Measurements from ENCODE around the gene PRKAG1. TPM values are rescaled to one million over a fixed set of nuclear protein-coding genes. Genes with fewer than 3 reads are reported as not detected.

The PRKAG1 gene
- total and polyA plus RNA-seq, 8 donors = 18.2 to 33.4 (median 26.3) TPM

DNA sequence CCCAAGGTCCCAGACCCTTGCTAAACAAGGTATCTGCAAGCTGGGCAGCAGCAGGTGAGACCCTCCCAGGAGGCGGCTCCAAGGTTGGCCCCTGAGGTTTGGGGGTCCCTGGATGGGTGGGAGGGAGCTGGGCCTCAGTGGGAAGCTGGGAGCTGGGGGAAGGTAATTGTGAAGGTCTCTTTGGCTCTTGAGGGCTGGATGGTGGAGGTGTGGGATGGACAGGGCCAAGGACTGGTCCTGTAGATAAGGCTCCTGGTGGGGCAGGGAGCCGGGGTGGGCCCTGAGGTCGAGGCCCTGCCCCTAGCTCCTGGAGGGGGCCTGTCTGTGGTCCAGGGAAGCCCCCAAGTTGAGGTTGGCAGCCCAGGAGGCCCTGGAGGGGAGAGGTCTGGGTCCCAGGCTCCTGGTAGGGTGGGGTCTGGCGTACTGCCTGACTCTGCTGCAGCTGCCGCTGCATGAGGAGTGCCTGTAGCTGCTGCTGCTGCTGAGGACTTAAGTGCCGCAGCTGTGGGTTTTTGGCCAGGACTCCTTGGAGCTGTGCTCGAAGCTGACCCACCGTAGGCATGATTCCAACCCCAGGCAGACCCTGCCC is 13.1 kb upstream of the PRKAG1 start:
- Histone ChIP-seq H3K27ac (no peak overlapping the region), H3K36me3 (peaks cover 0 to 46% (median 21%) of the 10 kb centered on the region in 3 donors), H3K27me3 (no peaks in the 10 kb centered on the region), H3K4me3 (no peak overlapping the region), H3K9me3 (no peaks in the 10 kb centered on the region), H3K4me1 (no peaks in the 10 kb centered on the region)
- no peak for FAIRE-seq
- WGBS, 2 donors = 87 to 92% methylated on average over 8 of the region's 8 CpGs
- intact Hi-C loops (cut with DNase I) = no loop called here
- no peak for ATAC-seq
- DNase-seq = no peak
- TF ChIP-seq CTCF (IDR thresholded peaks at IDR 0.05) = no peak

GRCh38 chr12:49030714-49031572 is 12.4 kb upstream of the PRKAG1 start:
- Histone ChIP-seq H3K27me3 (no peaks in the 10 kb centered on the region), H3K36me3 (peaks cover 0 to 52% (median 28%) of the 10 kb centered on the region in 3 donors), H3K27ac (no peak overlapping the region), H3K4me3 (no peak overlapping the region), H3K4me1 (no peaks in the 10 kb centered on the region), H3K9me3 (no peaks in the 10 kb centered on the region)
- WGBS, 2 donors = 93 to 96% methylated on average over 19 of the region's 19 CpGs
- DNase-seq = peak in 1 of 6 donors; percentile 7
- no peak for FAIRE-seq
- no peak for ATAC-seq
- intact Hi-C loops (cut with DNase I) = no loop called here
- TF ChIP-seq CTCF (IDR thresholded peaks at IDR 0.05) = no peak

GRCh38 chr12:49030119-49030518 is 11.5 kb upstream of the PRKAG1 start:
- ATAC-seq (no peak), FAIRE-seq (no peak), DNase-seq (peak in 1 of 6 donors; percentile 8)
- no peaks in the 10 kb centered on the region for H3K27me3 ChIP-seq
- no peak for TF ChIP-seq CTCF (IDR thresholded peaks at IDR 0.05)
- peaks cover 0 to 60% (median 33%) of the 10 kb centered on the region in 3 donors for H3K36me3 ChIP-seq
- no peaks in the 10 kb centered on the region for H3K4me1 ChIP-seq
- no peaks in the 10 kb centered on the region for H3K9me3 ChIP-seq
- no peak overlapping the region for H3K4me3 ChIP-seq
- intact Hi-C loops (cut with DNase I) = no loop called here
- no peak overlapping the region for H3K27ac ChIP-seq
- WGBS, 2 donors = 87 to 92% methylated on average over 8 of the region's 8 CpGs

DNA sequence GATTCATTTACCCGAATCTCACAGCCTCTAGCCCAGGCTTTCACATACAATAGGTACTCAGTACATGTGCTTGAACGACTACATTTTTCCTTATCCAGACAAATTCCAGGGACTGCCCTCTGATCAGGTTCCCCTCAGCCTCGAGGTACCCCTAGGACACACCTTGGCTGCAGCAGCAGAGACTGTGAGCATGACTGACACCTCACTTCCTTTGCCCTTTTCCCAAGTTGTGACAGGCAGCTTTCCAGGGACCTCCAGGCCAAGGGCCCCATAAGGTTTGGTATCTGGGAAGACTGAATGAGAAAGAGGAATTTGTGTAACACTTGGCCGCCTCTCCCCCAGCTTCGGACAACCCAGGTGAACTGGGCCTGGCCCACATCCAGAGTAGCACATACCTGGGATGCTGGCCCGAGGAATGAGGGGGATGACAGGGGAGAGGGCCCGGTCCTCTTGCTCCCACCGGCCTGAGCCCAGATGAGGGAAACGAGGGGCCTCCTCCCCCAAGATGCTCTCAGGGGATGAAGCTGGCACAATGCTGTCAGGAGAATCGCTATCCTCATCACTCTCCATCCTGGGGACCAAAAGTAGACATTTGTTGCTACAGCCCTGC is 10.2 kb upstream of the PRKAG1 start:
- ATAC-seq (no peak), DNase-seq (no peak)
- H3K9me3 ChIP-seq = no peaks in the 10 kb centered on the region

More for the DNA sequence above, 10.2 kb upstream of the PRKAG1 start:
- H3K36me3 ChIP-seq = peaks cover 0 to 66% (median 39%) of the 10 kb centered on the region in 3 donors
- no peak for TF ChIP-seq CTCF (IDR thresholded peaks at IDR 0.05)
- H3K27ac ChIP-seq = no peak overlapping the region
- no peaks in the 10 kb centered on the region for H3K4me1 ChIP-seq
- 82 to 86% methylated on average over 10 of the region's 10 CpGs for WGBS, 2 donors
- no peak for FAIRE-seq
- intact Hi-C loops (cut with DNase I) = no loop called here
- no peak overlapping the region for H3K4me3 ChIP-seq
- H3K27me3 ChIP-seq = no peaks in the 10 kb centered on the region

Data from pancreas (tissue), 10 donors.